Measurements from ENCODE around the gene CABLES1.

GRCh38 chr18:23235336-23235735, 100.1 kb downstream of the CABLES1 start:
- no peak for TF ChIP-seq CTCF (IDR thresholded peaks at IDR 0.05; ENCODE audit: control extremely low read depth in 1 of 3, insufficient read depth in 1 of 3, low read depth in 1 of 3, low read length in 3 of 3)
- TF ChIP-seq BACH1 (IDR thresholded peaks at IDR 0.05; ENCODE audit: low read length): no peak
- TF ChIP-seq POLR2A (IDR thresholded peaks at IDR 0.05; ENCODE audit: control extremely low read depth in 1 of 2, low read depth in 2 of 2, low read length in 2 of 2): no peak
- TF ChIP-seq BRCA1 (IDR thresholded peaks at IDR 0.05; ENCODE audit: low read depth, low read length): no peak
- no peak for TF ChIP-seq CEBPB (IDR thresholded peaks at IDR 0.05; ENCODE audit: low read depth, low read length)
- TF ChIP-seq EZH2 (IDR thresholded peaks at IDR 0.05; ENCODE audit: low read depth, low read length, severe bottlenecking): no peak
- TF ChIP-seq RFX5 (IDR thresholded peaks at IDR 0.05; ENCODE audit: borderline replicate concordance, low read depth, low read length): no peak
- no peak for TF ChIP-seq CREB1 (IDR thresholded peaks at IDR 0.05)
- no peak for TF ChIP-seq ASH2L (IDR thresholded peaks at IDR 0.05; ENCODE audit: low read length)
- no peak for TF ChIP-seq POLR2AphosphoS5 (IDR thresholded peaks at IDR 0.05; ENCODE audit: low read depth, low read length)
- TF ChIP-seq TAF1 (IDR thresholded peaks at IDR 0.05; ENCODE audit: low read depth, low read length): no peak
- TF ChIP-seq KDM1A (IDR thresholded peaks at IDR 0.05; ENCODE audit: borderline replicate concordance, low read length): no peak
- TF ChIP-seq MAFK (IDR thresholded peaks at IDR 0.05; ENCODE audit: low read depth, low read length): no peak
- no peak for TF ChIP-seq SRF (IDR thresholded peaks at IDR 0.05; ENCODE audit: low read depth, low read length)
